Glomerular visceral epithelial cell (primary cell): ENCODE results near the gene TAT.
A peak's percentile ranks its signal among the peaks of the same experiment; 100 is the strongest.
"Not testable (repeated sequence)": the region's sequence is repeated elsewhere in the genome, so short reads cannot be mapped to it uniquely, and the experiment has no call there.

Experiments
- DNase-seq: peaks from one replicate; pipeline ENCODE4 v3.0.0-alpha.2; 2016; ENCODE audit errors: extremely low spot score

TAT gene

DNA sequence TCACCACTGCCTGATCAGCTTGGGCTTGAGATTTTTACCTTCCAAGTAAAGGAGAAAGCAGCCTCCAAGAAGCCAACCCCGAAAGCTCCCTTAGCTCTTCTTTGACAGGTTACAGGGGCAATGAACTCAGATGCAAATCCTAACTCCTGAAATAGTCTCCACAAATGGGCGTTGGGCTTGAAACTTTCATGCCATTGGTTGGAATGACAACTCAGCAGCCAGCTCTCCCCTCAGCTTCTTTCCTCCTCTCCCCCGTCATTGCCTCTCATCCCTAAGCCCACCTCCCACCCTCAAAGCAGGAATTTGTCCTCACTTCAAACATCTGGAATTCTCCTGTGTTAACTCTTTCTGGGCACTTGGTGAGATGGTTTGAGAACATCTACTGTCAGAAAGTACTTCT is at the start of gene TAT:
TSS of gene TAT (minus strand) at position 122 of the 400 bp plus-strand sequence. CDS start 677 bp downstream, outside the sequence.
- no peak for DNase-seq

DNA sequence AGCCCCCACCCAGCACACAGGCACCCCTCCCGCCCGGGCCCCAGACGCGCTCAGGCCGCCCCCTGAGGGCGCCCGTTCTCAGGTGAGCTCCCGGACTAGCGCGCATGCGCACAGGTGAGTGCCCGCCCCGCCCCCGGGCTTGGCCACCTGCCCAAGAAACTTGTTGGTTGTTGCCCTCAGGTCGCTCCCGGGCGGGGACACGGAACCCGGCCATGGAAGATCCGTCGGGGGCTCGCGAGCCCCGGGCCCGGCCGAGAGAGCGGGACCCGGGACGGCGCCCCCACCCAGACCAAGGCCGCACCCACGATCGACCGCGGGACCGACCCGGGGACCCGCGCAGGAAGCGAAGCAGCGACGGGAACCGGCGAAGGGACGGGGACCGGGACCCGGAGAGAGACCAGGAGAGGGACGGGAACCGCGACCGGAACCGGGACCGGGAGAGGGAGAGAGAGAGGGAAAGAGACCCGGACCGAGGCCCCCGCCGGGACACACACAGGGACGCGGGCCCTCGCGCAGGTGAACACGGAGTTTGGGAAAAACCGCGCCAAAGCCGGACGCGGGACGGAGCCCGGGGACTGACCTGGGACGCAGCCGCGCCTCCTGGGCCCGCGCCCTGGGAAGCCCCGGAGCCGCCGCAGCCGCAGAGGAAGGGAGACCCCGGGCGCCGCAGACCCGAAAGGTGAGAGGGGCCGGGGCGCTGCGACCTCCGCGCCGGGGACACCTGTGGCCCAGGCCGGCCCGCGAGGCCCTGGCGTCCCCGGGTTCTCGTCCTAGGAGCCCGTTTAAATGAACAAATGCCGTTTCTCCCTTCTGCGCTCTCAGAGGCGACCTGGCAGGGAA is 49.3 kb upstream of the TAT start, which contains the start of gene MARVELD3:
TSS of gene MARVELD3 (plus strand) at position 167 of the 840 bp plus-strand sequence. CDS start at position 213, 46 bp downstream.
- no peak for DNase-seq

DNA sequence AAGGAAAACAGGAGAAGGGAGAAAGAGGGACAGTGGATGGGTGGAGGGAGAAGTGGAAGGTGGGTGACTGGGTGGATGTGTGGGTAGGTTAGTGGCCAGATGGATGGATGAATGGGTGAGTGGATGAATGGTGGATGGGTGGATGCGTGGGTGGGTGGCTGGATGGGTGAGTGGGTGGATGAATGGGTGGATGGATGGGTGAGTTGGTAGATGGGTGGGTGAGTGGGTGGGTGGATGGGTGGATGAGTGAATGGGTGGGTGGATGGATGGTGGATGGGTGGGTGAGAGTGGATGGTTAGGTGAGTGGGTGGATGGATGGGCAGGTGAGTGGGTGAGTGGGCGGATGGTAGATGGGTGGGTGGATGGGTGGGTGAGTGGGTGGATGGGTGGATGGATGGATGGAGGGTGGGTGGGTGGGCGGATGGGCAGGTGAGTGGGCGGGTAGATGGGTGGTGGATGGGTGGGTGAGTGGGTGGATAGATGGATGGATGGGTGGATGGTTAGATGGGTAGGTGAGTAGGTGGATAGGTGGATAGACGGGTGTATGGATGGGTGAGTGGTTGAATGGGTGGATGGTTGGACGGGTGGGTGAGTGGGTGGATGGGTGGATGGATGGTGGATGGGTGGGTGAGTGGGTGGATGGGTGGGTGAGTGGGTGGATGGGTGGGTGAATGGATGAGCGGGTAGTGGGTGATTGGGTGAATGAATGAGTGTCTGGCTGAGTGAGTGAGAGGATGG is 48.4 kb upstream of the TAT start:
- no peak for DNase-seq

DNA sequence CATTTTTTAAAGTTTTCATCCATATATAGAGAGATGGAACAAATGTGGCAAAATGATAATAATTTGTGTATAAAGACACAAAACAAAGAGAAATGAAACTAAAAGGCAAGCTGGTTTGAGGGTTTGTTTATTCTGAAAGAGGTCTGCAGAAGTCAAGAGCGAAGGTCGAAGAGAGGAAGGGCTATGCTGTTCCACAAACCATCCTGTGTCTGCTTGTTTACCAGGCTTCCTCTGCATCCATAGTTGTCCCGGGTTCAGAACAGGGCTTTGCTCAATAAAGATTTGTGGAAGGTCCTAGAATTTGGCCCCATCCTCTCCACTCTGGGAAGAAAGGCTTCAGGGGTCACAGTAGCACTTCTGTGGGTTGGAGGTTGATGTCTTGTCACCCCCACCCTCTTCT is 46.7 kb upstream of the TAT start:
- DNase-seq: no peak

DNA sequence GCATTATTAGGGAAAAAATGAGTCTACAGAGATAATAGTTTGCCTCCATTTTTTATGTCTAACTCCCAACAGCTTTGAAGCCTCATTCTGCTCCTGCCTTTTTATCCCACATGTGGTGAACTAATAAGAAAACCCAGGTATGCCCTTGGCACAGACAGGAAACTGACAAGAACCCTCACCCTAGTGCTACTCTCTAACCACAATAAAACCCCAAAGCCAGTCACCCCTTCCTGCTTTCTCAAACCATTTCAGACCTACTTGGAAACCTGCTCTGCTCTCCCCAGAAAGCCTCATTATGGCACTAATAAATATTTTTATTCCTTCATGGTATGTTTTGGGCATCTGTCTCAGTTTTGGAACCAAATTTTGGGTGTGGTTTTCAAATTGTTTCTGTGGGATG is 45.2 kb upstream of the TAT start:
- no peak for DNase-seq

DNA sequence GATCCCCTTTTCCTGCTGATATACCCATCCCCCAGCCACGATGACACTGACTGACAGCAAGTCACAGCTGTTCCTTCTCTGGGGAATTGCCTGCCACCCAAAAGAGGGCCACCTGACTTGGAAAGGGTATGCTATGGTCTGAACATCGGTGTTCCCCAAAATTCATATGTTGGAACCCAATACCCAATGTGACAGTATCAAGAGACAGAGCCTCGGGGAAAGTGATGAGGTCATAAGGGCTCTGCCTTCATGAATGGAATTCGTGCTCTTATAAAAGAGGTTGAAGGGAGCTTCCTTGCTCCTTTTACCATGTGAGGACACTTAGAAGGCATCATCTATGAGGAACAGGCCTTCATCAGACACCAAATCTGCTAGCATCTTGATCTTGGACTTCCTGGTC is 41.5 kb upstream of the TAT start:
- no peak for DNase-seq

DNA sequence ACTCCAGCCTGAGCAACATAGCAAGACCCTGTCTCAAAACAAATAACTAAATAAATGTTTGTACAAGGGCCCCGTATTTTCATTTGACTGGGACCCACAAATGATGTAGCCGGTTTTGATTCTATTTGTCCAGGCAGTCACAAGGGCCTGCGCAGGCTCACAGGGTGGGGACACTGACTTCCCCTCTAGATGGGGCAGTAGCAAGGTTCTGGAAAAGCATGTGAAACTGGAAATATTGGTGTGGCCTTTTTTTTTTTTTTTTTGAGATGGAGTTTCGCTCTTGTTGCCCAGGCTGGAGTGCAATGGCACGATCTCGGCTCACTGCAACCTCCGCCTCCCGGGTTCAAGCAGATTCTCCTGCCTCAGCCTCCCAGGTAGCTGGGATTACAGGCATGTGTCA is 38.1 kb upstream of the TAT start:
- DNase-seq: not testable (repeated sequence)

DNA sequence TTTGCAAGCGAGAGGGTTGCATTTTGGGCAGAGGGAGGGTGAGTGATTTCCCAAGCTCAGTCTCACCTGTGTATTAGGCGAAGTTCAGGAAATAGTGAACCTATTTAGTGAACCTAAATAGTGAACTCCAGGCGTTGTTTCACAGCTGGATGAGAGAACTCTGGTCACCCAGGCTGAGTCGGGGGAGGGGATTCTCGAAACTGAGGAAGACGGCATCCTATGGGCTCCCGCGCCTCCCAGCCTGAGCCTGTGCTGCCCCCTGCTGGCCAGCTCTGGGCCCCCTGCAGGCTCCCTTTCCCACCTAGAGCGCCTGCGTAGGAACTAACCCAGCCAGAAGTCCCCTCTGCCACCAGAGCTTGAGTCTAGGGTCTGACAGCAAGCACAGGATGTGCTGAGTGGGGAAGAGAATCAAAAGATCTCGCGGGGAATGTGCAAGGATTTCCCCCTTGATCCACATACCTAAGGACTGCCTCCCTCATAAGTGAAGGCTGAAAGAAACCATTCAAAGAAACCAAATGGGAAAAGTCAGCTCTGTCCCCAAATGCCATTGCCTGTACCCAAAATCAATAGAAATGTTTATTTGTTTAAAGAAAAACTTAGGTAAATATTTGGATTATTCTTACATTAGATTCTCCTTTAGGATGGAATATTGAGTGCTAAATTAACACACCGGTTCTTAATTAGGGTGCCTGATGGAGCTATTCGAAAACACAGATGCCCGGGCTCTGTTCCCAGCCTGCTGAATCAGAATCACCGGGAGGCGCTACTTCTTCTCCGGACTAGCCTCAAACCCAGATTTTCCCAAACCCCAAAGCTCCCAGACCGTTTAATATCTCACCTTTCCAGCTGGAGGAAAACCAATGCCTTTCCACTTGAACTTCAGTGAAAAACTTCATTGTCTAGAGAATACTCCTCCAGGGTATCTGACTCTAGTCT is 34.3 kb upstream of the TAT start:
- peak; percentile 54 for DNase-seq

- no peak for DNase-seq
Observed at GRCh38 chr16:71610447-71610846, 33.6 kb upstream of the TAT start.

DNA sequence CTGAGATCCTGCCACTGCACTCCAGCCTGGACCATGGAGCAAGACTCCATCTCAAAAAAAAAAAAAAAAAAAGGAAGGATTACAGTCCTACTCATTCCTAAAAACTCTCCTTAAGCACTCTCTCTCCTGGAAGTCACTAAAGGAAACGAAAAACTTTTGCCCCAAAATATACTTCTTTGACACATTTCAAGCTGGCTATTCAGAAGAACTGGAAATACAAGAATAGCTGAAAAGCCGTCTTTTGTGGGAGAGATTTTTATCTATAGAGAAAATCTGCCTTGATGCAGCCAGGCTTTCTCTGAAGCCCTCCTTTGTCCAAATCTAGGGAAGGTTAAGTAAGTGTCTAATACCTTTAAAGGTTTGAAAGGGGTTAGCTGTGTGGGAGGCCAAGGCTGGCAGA is 32.2 kb upstream of the TAT start:
- DNase-seq: no peak

DNA sequence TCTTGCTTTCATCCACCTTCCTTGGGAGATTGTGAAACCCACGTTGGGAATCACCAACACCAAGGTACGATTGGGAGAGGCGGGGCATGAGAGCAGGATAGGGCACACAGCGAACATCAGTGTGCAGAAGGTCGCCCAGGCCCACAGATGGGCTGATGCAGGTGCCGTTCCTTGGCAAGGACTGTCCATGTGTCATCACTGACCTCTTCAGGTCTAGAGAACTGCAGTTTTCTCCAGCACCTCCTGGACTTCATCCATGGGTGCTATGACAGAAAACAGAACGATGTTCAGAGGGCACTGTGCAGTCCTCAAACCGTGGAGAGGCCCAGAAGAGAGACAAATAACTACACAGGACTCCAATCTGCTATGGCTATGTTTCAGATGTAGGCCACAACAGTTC is 23.9 kb upstream of the TAT start:
- DNase-seq: no peak

- DNase-seq: not testable (repeated sequence)
Observed at GRCh38 chr16:71598426-71598825, 21.5 kb upstream of the TAT start.

- DNase-seq: not testable (repeated sequence)
Observed at GRCh38 chr16:71595340-71595826, 18.5 kb upstream of the TAT start.

- no peak for DNase-seq
Observed at GRCh38 chr16:71594000-71594646, 17.2 kb upstream of the TAT start.

DNA sequence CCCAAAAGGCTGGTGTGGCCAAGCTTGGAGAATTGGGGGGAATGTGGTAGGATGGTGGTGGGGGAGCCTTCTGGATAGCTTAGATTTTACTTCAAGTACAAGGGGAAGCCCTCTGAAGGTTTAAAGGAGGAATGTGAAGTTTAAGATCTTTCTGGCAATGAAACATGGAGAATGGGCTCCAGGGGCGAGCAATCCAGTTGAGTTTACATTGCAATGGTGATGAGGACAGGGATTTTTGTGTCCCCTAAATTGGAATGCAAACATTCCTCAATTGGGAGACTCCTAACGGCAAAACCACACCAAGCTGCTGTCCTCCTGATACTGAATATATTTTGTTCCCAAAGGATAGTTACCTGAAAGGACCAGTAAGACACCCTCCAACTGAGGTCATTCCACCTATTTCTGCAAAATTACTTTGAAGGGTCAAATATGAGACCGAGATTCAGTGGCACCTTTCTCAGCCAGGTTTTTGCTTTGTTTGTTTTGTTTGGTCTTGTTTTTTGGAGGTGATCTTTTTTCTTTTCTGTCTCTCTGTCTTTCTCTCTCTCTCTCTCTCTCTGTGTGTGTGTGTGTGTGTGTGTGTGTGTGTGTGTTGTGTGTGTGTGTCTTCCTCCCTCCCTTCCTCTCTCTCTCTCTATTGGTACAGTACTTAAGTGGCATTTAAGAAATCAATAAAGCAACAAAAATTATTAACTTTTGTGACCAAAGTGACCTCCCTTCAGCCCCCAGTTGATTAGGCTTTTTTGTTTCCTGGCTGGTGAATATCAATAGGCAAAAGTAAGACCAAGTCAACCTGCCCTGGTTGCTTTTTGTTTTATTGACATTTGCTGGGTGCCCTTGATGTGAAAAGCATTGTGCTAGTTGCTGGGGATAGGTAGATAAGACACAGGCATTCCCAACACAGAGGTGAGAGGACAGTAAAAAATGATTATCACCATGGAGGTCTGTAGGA is 16.4 kb upstream of the TAT start:
- no peak for DNase-seq

DNA sequence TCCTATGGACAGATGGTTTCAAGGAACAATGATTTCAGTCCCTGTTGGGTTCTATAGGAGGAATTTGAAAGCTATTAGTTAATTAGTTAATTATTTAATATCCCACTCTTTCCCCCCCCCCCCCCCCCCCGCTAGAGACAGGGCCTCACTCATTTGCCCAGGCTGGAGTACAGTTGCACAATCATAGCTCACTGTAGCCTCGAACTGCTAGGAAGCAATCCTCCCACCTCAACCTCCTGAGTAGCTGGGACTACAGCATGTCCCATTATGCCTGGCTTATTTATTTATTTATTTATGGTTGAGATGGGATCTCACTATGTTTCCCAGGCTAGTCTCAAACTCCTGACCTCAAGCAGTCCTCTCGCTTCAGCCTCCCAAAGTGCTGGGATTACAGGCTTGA is 15.0 kb upstream of the TAT start:
- DNase-seq: no peak

GRCh38 chr16:71590584-71590983 is 13.7 kb upstream of the TAT start:
- DNase-seq: no peak

GRCh38 chr16:71590071-71590470 is 13.2 kb upstream of the TAT start:
- DNase-seq: not testable (repeated sequence)

GRCh38 chr16:71589334-71589733 is 12.4 kb upstream of the TAT start:
- not testable (repeated sequence) for DNase-seq

DNA sequence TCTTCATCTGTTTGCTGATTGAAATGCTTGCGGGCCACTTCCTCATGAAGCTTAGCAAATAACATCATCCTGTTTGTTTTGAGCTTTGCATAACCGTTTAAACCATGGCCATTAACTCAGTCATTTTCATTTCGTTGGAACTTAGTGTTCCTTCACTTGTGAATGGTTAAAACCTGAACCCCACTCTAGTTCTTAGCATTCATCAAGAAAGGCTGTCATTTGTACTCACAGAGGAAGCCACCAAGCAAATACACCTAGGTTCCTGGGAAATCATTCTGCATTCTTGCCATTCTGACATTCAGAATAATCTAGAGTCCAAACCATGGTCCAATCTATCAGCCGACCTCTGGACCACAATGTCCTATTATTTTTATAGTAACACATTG is 8.4 kb upstream of the TAT start:
- DNase-seq: no peak
